HG03521 (cell line): ENCODE results near the gene HTT-AS.

Source experiments
- ATAC-seq: cut with Tn5 transposase; IDR thresholded peaks from one replicate; pipeline ENCODE4 v1.9.1; 2021; ENCODE audit warnings: mild to moderate bottlenecking, moderate library complexity; ENCODE audit not compliant: unreplicated experiment

The HTT-AS gene

DNA sequence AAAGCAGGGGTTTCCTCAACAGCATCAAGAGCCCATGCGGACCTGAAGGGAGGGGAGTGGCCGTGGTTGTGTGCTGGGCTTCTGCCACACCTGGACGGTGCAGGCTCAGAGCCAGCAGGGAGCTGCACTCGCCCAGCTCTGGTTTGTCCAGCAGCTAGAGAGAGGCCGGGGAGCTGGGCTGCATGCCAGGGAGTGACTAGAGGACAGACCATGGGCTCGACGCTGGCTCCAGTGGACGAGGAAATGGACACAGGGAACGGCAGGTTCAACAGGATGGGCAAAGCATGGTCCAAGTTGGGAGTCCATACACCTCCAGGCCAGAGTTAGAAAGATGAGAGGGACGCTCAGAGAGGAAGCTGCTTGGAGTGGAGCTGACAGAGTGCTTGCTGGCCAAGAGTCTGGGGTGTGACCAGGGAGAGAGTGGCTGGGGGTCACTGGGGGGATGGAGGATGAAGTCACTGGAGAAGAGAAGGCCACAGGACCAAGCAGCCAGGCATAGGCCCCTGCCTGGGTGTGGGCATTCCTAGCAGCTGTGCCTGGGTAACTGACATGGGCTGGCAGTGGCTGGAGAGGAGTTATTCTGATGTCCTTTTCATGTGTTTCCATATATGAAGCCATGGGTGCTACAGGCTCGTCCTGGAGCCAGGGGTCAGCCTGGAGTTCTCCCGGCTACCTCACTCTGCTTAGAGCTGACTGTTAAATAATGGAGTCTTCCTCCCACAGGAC is 42.8 kb downstream of the HTT-AS start:
- ATAC-seq = no peak

GRCh38 chr4:3030566-3031356 is 43.6 kb downstream of the HTT-AS start:
- ATAC-seq = no peak

DNA sequence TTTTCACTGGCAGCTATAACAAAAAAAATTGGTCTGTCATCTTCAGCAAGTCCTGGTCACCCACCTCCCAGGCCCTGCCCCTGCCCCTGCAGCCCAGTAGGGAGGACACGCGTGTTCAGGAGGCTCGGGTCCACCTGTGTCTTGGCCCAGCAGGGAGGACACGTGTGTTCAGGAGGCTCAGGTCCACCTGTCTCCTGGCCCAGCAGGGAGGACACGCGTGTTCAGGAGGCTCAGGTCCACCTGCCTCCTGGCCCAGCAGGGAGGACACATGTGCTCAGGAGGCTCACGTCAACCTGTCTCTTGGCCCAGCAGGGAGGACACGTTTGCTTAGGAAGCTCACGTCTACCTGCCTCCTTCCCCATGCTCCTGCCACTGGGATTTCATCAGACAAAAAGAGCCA is 44.9 kb downstream of the HTT-AS start:
- ATAC-seq = no peak

DNA sequence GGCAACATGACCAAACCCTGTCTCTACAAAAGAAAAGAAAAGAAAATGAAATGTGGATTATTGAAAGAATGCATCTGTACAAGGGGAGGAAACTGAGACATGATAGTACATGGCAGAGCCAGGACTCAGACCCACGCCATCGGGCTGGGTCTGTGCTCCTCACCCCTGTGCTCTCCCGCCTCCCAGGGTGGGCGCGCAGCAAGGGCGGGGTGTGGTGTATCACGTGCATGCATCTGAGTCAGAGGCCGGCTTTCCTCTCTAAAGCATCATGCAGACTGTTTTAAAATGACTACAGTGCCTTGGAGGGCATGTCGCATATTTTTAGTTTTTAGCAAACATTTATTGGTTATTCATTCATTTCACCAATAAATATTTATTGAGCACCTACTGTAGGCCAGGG is 47.8 kb downstream of the HTT-AS start:
- no peak for ATAC-seq

DNA sequence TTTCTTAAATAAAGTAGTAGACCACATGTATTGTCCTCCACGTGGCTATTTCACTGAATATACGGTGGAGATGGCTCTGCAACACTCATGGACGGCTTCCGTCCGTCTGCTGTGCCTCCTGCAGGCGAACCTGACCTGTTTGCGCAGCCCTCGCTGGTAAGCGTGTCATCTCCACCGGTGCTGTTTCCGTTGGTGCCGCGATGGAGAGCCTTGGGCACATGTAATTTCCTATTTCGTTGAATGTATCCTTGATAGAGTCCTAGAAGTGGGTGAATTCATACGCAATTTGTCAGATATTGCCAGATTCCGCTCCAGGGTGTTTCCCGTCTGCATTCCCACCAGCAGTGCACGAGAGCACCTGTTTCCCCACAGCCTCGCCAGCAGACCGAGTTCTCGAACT is 48.5 kb downstream of the HTT-AS start:
- ATAC-seq = no peak

- no peak for ATAC-seq
Measured at GRCh38 chr4:3022651-3023050, 51.7 kb downstream of the HTT-AS start.

GRCh38 chr4:3022112-3022511 is 52.2 kb downstream of the HTT-AS start:
- ATAC-seq = no peak

- no peak for ATAC-seq
Measured at GRCh38 chr4:3021627-3022026, 52.7 kb downstream of the HTT-AS start.

DNA sequence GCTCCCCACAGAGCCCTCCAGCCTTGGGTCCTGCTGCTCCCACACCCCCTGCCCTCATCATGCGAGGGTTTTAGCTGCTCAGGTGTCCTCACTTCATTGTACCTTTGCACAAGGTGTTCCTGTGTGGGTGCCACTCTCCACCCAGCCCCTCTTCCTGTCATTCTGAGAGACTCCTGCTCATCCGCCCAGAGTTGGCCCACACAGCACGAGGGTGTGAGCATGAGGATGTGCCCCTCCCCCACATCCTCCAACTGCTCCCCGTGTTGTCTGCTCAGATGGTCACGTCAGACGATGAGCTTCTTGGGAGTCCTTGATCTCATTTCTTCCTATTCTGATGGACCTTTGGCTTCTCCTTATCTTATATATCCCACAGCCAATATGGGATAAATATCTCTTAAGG is 53.2 kb downstream of the HTT-AS start:
- no peak for ATAC-seq

DNA sequence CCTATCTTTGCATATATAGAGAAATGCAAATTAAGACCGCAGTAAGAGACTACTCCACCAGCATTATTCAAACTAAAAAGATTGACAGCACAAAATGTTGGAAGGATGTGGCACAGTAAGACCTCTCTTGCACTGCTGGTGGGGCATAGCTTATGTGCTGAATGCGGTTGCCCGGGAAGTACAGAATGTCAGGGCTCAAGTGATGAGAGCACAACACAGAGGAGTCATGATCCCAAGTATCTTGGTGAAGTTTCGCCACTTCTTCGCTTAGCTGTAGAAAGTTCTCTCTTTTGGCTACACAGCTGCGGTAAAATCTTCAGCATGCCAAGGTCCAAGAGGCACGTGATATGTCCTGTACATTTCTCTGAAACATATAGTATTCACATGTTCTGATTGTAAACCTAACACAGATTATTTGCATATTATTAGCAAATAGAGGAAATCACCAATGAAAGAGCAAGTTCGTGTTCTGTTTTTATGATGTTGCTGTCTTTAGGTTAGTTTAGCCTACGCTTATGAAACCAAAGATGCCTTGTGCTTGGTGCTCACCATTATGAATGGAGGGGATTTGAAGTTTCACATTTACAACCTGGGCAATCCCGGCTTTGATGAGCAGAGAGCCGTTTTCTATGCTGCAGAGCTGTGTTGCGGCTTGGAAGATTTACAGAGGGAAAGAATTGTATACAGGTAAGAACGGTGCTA is 55.0 kb downstream of the HTT-AS start:
- ATAC-seq = no peak

- no peak for ATAC-seq
Measured at GRCh38 chr4:3017504-3017903, 56.8 kb downstream of the HTT-AS start.

DNA sequence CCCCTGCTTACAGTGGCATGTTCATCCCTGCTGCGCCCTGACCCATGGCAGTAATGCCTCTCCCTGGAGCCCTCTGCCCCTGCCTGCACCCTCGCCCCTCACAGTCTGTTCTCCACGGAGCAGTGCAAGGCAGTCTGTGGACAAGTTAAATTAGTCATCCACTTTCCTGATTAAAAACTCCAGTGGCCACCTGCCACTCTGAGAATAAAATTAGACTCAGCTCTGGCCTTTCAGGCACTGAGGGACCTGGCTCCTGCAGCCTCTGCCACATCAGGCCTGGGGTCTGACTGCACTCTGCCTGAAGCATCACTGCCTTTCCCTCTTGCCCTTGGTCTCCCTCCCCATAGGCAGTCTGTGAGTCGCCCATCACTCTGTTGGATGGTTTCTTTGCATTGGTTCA is 57.4 kb downstream of the HTT-AS start:
- ATAC-seq = no peak

DNA sequence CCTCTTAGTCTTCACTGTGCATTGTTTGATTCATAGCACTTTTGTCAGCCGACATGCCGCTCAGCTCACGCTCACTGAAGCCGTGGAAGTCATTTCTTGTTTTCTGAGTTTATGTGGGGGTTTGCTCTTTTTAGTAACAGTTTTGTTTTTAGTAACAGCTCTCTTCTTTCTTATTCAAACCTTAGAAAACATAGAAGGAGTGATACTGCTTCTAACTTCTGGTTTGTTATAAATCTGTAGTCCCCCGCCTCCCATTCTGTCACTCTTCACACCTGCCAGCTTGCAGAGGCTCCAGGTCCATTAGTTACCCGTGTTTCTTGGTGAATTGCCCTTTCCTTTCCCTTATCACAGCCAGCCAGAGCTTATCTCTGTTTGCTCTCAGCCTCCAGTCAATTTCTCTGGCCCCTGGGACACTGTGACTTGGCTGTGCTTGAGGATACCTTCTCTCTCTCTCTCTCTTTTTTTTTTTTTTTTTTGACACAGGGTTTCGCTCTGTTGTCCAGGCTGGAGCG is 60.4 kb downstream of the HTT-AS start:
- no peak for ATAC-seq
